PC-9 (cell line): ENCODE data around the gene PLOD3.

Experiments used
- CTCF ChIP-seq: fragments of 200-600 bp; sonication (generic); conservative IDR thresholded peaks from 2 replicates; pipeline ENCODE4 v1.6.1; 2017; ENCODE audit warnings: mixed run types, antibody characterized with exemption, mild to moderate bottlenecking, moderate library complexity
- EZH2 ChIP-seq: fragments of 200-600 bp; sonication (generic); IDR thresholded peaks from 2 replicates; pipeline ENCODE4 v1.8.0; 2017; ENCODE audit warnings: antibody characterized with exemption, low read depth

- TF ChIP-seq CTCF (no peak), EZH2 (no peak)
These were observed 41.7 kb downstream of the PLOD3 start for GRCh38 chr7:101175664-101176063.
